GM21526 (cell line): ENCODE measurements around the gene USP8.

Source experiments
- ATAC-seq: cut with Tn5 transposase; IDR thresholded peaks from one replicate; pipeline ENCODE4 v1.9.1; 2021; ENCODE audit warnings: moderate library complexity; ENCODE audit not compliant: unreplicated experiment, low FRiP score

USP8 gene

DNA sequence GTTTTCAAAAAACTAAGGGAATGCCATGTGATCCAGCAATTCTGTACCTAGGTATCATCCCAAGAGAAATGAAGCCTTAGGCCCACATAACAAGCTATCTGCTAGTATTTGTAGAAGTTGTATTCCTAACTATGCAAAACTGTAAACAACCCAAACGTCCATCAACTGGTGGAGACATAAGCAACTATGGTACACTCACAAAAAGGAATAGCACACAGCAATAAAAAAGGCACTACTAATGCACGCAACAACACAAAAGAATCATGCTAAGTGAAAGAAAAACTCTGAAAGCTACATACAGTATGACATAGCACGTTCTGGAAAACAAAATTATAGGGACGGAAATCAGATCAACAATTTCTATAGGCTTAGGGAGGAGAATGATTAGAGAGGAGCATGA lies 107.0 kb downstream of the USP8 start:
- no peak for ATAC-seq

DNA sequence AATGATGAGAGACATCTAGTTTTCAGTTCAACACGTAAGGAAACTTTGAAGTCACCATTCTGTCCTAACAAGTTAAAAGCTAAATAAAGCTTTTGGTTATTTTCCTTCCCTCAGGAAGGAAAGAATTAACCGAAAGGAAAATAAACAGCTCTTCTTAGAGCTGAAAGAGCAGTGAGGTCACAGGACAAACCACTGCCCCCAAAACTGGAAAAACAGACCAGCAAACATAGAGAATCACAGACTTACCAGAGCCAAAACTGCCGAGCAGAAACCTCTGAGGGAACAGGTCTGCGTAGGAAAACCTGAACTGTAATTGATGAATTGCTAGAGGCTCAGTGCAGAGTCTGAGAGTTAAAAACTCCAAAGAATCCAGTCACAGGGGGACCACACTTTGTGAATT lies 107.6 kb downstream of the USP8 start:
- ATAC-seq, result no peak

DNA sequence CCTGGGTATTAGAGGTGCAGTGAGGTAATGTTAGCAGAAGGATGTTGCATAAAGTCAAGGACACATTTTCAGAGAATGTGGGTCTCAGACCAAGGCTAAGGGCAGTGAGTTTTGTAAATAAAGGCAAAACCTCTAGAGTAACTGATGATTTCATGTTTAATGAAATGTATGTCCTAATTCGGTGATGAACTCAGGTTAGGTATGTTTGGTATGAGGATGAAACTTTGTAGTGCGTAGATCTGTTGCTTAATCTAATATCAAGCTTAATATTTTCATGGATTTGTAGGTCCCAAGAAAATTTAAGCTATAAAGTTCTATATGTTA lies 118.6 kb downstream of the USP8 start:
- no peak for ATAC-seq

DNA sequence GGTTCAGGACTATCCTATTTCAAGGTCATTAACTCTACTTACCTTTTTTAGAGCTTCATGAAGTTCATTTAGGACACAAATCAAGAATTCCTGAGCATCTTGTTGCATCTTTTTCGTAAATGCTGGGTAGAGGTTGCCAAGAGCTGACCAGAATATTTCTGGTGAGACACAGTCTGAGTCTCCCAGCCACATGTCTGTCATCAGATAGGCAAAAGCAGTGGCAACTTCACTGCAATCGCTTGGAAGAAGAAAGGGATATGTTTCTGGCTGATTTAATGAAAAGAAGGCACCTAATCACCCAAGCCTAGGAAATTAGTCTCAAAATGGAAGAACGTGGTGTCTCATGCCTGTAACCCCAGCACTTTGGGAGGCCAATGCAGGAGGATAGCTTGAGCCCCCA lies 119.4 kb downstream of the USP8 start:
- ATAC-seq, result no peak

DNA sequence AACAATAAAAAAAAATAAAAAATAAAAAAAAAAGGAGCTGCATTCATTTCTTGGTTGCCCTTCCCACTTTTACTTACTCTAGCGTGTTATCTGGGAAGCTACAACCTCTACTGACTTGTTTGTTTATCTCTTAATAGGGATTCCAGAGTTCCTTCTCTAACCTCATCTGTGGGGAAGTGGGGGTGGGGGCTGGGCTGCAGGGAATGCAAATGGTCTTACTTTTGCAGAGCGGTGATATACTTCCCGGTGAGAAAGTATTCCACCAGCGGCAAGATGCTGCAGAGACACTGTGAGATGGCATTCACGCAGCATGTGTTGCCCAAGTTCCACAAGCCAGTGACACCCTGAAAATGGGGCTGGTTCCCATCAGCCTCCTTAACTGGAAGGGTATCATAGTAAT lies 120.2 kb downstream of the USP8 start:
- ATAC-seq, result no peak

DNA sequence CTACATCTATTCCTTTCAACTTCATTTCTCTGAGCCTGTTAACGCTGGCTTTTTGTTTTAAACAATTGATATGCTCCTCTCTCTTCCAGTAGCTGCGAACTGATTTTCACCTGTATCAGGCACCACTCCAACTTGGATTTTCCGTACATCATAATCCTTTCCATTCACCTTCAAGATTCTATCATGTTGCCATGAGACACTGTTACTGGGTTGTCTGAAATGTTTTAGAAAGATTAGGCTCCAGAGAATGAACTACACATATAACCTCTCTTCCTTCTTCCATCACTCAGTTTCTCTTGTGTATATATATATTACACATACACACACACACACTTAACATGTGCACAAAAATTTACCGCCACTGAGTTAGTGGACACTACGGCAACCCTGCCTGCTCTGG lies 122.4 kb downstream of the USP8 start, which contains the start of gene USP50:
TSS of gene USP50 (minus strand) at position 101 of the 400 bp plus-strand sequence. CDS start 141 bp downstream, outside the sequence.
- no peak for ATAC-seq

DNA sequence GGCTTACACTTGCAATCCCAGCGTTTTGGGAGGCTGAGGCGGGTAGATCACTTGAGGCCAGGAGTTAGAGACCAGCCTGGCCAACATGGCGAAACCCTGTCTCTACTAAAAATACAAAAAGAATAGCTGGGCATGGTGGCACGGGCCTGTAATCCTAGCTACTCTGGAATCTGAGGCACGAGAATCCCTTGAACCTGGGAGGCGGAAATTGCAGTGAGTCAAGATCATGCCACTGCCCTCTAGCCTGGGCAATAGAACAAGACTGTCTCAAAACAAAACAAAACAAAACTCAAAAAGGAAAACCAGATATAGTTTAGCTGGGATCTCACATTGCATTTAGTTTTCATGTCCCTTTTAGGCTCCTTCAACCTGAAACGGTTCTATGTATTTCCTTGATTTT lies 125.1 kb downstream of the USP8 start:
- ATAC-seq, result no peak

DNA sequence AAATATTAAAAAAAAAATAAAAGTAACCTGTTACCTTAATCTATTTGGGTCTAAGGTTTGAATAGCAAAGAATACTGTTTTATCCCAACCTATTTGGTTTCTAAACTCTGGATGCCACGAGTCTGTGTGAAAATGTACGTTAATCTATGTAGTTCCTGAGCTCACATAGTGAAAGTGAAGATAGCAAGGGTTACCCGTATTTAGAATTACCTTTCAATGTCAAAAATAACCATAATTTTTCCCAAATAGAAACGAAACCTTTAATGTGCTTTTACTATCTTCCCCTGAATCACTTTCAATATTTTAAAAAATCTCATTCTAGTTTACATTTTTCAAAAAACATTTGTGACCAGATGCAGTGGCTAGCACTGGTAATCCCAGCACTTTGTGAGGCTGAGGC lies 128.0 kb downstream of the USP8 start:
- ATAC-seq, result no peak

DNA sequence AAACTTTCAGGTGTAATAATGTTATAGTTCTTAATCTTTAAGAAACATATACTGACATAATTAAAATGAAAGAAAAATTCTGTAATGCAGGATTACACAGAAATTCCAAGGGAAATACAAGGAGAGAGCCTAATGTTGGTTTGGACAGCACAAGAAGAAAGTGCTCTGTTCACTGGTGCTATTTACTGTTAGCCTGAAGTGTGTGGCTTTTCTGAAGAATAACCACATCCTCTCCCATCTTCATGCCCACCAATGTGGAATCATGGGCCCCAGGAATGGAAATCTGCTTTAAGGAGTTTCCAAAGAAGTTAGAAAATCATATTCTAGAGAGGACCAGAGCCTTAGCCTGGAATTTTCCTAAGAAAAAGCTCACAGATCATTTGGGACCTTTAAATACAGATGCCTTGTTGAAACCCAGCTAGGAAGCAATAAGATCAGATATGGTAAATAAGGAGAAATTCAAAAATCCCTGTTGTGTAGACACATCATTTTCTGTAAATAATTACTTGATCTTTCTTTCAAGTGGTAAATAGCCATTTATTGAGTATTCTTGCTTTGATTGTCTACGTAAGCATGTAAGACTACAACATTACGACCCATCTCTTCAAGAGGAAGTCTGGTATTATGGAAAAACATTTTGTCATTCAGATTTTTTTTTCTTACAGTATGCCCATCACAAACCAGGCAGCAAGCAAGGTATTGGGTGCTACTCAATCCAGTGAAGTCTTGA lies 132.6 kb downstream of the USP8 start:
- no peak for ATAC-seq

DNA sequence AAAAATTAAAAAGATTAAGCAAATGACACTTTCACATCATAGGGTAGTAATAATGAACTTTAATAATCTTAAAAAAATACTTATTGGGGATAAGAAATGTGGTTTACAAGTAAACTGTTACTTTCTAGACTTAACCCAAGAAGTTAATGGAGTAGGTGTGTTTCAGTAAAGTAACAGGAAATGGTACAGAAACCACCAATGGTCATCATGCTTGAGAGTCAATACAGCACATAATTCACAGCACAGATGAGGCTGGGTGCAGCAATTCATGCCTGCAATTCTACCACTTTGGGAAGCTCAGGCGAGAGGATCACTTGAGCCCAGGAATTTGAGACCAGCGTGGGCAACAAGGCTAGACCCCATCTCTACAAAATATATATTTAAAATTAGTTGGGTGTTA lies 133.8 kb downstream of the USP8 start:
- ATAC-seq, result no peak

DNA sequence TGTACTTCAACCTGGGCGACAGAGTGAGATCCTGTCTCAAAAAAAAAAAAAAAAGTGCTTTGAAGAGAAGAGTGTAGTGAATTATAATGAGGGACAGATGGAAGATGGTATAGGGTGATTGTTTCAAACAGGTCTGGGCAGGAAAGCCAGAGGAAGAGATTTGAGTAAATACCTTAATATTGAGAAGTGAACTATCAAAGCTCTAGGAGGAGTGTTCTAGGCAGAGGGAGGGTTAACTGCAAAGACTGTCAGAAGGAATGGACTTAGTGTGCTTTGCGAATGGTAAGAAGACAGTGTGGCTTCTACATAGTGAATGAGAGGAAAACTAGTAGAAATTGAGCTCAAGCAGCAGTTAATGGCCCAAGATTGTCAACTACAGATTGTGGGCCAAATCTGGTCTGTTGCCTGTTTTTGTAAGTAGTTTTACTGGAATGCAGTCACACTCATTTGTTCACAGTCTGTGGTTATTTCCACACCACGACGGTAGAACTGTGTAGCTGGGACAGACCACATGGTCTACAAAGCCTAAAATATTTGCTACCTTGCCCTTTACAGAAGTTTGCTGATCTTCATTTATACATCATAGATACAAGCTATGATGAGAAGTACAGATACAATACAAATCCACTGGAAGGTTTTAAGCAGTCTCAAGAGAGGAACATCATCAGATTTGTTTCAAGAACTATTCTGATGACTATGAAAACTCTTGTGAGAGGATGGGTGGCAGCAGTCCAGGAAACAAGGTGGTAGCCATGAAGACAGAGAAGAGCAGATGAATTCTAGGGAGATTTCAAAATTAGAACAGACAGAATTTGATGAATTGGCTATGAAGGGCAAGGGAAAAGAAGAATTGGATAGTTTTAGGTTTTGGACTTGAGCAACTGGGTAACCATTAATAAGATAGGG lies 138.8 kb downstream of the USP8 start:
- no peak for ATAC-seq

DNA sequence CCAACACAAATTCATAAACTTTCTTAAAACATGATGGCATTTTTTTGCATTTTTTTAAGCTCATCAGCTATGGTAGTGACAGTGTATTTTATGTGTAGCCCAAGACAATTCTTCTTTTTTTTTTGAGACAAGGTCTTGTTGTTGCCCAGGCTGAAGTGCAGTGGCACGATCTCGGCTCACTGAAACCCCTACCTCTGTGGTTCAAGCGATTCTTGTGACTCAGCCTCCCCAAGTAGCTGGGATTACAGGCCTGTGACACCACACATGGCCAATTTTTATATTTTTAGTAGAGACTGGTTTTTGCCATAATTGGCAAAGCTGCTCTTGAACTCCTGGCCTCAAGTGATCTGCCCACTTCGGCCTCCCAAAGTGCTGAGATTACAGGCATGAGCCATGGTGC lies 139.6 kb downstream of the USP8 start:
- ATAC-seq, result no peak
